Fibroblast of villous mesenchyme (primary cell): ENCODE results near the gene EHBP1. TPM values are rescaled to one million over a fixed set of nuclear protein-coding genes. Genes with fewer than 3 reads are reported as not detected.
A peak's percentile ranks its signal among the peaks of the same experiment; 100 is the strongest.

ENCODE experiments used
- DNase-seq: peaks from one replicate; pipeline ENCODE4 v3.0.0-alpha.2; 2010; ENCODE audit warnings: low read depth
- H3K4me3 ChIP-seq: 2 replicates; pipeline ENCODE4 v1.5.1; 2011; ENCODE audit warnings: low read depth, mild to moderate bottlenecking, low read length
- total RNA-seq: library from RNA; depleted of rRNA; stranded (reverse); fragments of >200 nt; gene quantifications from 2 replicates; pipeline ENCODE4 v1.2.3, GENCODE V29; 2012
- TF ChIP-seq, protein P1 (sequence below): IDR thresholded peaks from 2 replicates; pipeline ENCODE4 v1.5.1; 2012; ENCODE audit warnings: low read depth, mild to moderate bottlenecking, low read length; ENCODE audit not compliant: insufficient read depth

Gene EHBP1
- total RNA-seq = 94.4 and 140 TPM in 2 replicates

- peak; percentile 100 for DNase-seq
- H3K4me3 ChIP-seq = peak within 1 kb of the TSS; percentile 85
- TF ChIP-seq, protein P1, sequence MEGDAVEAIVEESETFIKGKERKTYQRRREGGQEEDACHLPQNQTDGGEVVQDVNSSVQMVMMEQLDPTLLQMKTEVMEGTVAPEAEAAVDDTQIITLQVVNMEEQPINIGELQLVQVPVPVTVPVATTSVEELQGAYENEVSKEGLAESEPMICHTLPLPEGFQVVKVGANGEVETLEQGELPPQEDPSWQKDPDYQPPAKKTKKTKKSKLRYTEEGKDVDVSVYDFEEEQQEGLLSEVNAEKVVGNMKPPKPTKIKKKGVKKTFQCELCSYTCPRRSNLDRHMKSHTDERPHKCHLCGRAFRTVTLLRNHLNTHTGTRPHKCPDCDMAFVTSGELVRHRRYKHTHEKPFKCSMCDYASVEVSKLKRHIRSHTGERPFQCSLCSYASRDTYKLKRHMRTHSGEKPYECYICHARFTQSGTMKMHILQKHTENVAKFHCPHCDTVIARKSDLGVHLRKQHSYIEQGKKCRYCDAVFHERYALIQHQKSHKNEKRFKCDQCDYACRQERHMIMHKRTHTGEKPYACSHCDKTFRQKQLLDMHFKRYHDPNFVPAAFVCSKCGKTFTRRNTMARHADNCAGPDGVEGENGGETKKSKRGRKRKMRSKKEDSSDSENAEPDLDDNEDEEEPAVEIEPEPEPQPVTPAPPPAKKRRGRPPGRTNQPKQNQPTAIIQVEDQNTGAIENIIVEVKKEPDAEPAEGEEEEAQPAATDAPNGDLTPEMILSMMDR = no peak
Measured at GRCh38 chr2:62705007-62705829, at the start of gene EHBP1. EHBP1 (plus strand) TSS chr2:62705713; CDS start chr2:62707192, 1,479 bp downstream.

GRCh38 chr2:62657783-62658182 lies 47.7 kb upstream of the EHBP1 start:
- DNase-seq = no peak
- no peak overlapping the region for H3K4me3 ChIP-seq
- TF ChIP-seq, protein P1 = no peak

GRCh38 chr2:62658891-62659290 lies 46.6 kb upstream of the EHBP1 start:
- no peak overlapping the region for H3K4me3 ChIP-seq
- TF ChIP-seq, protein P1 = no peak
- no peak for DNase-seq

- DNase-seq = no peak
Measured at GRCh38 chr2:62660087-62660486, 45.4 kb upstream of the EHBP1 start.

GRCh38 chr2:62660582-62661262 lies 44.8 kb upstream of the EHBP1 start:
- H3K4me3 ChIP-seq = no peak overlapping the region
- TF ChIP-seq, protein P1 = no peak
- peak; percentile 91 for DNase-seq

More at GRCh38 chr2:62660087-62660486, 45.4 kb upstream of the EHBP1 start:
- TF ChIP-seq, protein P1 = no peak
- no peak overlapping the region for H3K4me3 ChIP-seq

DNA sequence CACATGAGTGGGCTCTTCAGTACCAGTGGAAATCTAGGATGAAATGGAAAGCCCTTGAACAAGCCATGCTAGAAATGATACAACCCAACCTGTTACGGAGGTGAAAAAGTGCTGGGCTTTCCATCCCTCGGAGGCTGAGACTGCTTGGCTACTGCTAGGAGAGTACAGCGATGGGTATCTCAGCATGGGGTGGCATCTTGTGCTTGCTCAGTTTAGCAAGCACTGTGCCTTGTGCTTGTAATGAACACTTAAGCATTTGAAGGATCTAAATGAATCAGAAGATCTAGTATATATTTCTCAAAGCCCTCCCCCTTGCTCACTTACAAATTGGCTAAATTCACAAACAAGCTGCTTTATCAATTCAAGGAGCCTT lies 44.3 kb upstream of the EHBP1 start:
- DNase-seq = no peak
- H3K4me3 ChIP-seq = no peak overlapping the region
- TF ChIP-seq, protein P1 = no peak
